SK-N-SH (cell line): ENCODE data around the gene FARSA. TPM values are rescaled to one million over a fixed set of nuclear protein-coding genes. Genes with fewer than 3 reads are reported as not detected.

ENCODE experiments used
- CTCF ChIA-PET: fragments of 300-600, 350-600 bp; formaldehyde crosslinking; extraction: SDS; loops from one replicate; lab custom pipeline; 2021; lab: Yijun Ruan, JAX
- POLR2A ChIA-PET: fragments of 350-600 bp; sonication (Branson Sonifier 250); formaldehyde crosslinking; extraction: SDS; loops from one replicate; lab custom pipeline; 2020; ENCODE audit warnings: antibody characterized with exemption, inconsistent platforms; lab: Yijun Ruan, JAX
- DNase-seq: peaks from one replicate; pipeline ENCODE4 v3.0.0; 2012
- H2AFZ ChIP-seq: fragments of 200-600 bp; sonication (generic); 2 replicates; pipeline ENCODE4 v1.8.1; 2016; ENCODE audit warnings: antibody characterized with exemption, mild to moderate bottlenecking, low read depth
- H3F3A ChIP-seq: fragments of 200-600 bp; sonication (generic); replicated peaks from 2 replicates; pipeline ENCODE3; 2016; ENCODE audit warnings: antibody characterized with exemption, mild to moderate bottlenecking; ENCODE audit not compliant: insufficient read depth
- H3K27ac ChIP-seq, 2 experiments: fragments of 200-500 bp in 1 of 2; fragments of 200-600 bp in 1 of 2; sonication (Bioruptor generic) in 1 of 2; sonication (generic), shearing (Covaris generic) in 1 of 2; 2 replicates each; pipeline versions ENCODE4 v1.5.1 to v1.6.1; 2014 to 2016; ENCODE audit warnings: low read depth in 2 of 2, inconsistent platforms in 1 of 2, low read length in 1 of 2, mild to moderate bottlenecking in 1 of 2, mixed read lengths in 1 of 2
- H3K27me3 ChIP-seq: fragments of 200-600 bp; sonication (generic), shearing (Covaris generic); 2 replicates; pipeline ENCODE4 v1.6.1; 2016; ENCODE audit warnings: mixed run types; ENCODE audit not compliant: insufficient read depth
- H3K36me3 ChIP-seq, 2 experiments: fragments of 200-500 bp in 1 of 2; fragments of 200-600 bp in 1 of 2; sonication (Bioruptor generic) in 1 of 2; sonication (generic) in 1 of 2; replicated peaks in 1 of 2; 2 replicates each; pipeline versions ENCODE3 to v1.5.1; 2014 to 2016; ENCODE audit warnings: low read length in 1 of 2, mild to moderate bottlenecking in 1 of 2; ENCODE audit not compliant: insufficient read depth in 2 of 2, control insufficient read depth in 1 of 2
- H3K4me1 ChIP-seq, 2 experiments: fragments of 200-500 bp in 1 of 2; fragments of 200-600 bp in 1 of 2; sonication (Bioruptor generic) in 1 of 2; sonication (generic), shearing (Covaris generic) in 1 of 2; 2 replicates each; pipeline versions ENCODE4 v1.5.1 to v1.6.1; 2014 to 2016; ENCODE audit warnings: low read depth in 1 of 2, low read length in 1 of 2, mixed run types in 1 of 2; ENCODE audit not compliant: insufficient read depth in 2 of 2, control insufficient read depth in 1 of 2
- H3K4me2 ChIP-seq: fragments of 200-600 bp; sonication (generic), shearing (Covaris generic); 2 replicates; pipeline ENCODE4 v1.6.1; 2017; ENCODE audit warnings: mixed run types
- H3K4me3 ChIP-seq, 2 experiments: fragments of 200-500 bp in 1 of 2; fragments of 200-600 bp in 1 of 2; sonication (Bioruptor generic) in 1 of 2; sonication (generic), shearing (Covaris generic) in 1 of 2; 2 replicates each; pipeline versions ENCODE4 v1.5.1 to v1.8.1; 2014 to 2016; ENCODE audit warnings: low read depth in 2 of 2, inconsistent platforms in 1 of 2, low read length in 1 of 2, mild to moderate bottlenecking in 1 of 2, mixed read lengths in 1 of 2, moderate library complexity in 1 of 2
- H3K79me2 ChIP-seq: fragments of 200-600 bp; sonication (generic); 2 replicates; pipeline ENCODE4 v1.8.1; 2017; ENCODE audit warnings: mild to moderate bottlenecking; ENCODE audit not compliant: insufficient read depth
- H3K9ac ChIP-seq: fragments of 200-600 bp; sonication (generic); 2 replicates; pipeline ENCODE4 v1.6.1; 2017; ENCODE audit warnings: mixed run types
- H3K9me2 ChIP-seq: fragments of 200-600 bp; sonication (generic); 2 replicates; pipeline ENCODE4 v1.6.1; 2017; ENCODE audit warnings: mixed run types
- H3K9me3 ChIP-seq: fragments of 200-600 bp; sonication (generic); 2 replicates; pipeline ENCODE4 v1.6.1; 2017; ENCODE audit warnings: mixed run types, mild to moderate bottlenecking, moderate library complexity
- H4K20me1 ChIP-seq: fragments of 200-600 bp; sonication (generic); 2 replicates; pipeline ENCODE4 v1.6.1; 2017; ENCODE audit warnings: mild to moderate bottlenecking, mixed run types; ENCODE audit not compliant: insufficient read depth
- CHD2 ChIP-seq: fragments of 150-350 bp; IDR thresholded peaks from 2 replicates; pipeline ENCODE4 v1.6.1; 2018; ENCODE audit warnings: low read length; ENCODE audit not compliant: partially characterized antibody
- CTCF ChIP-seq: fragments of 200-600 bp; sonication (generic); IDR thresholded peaks from 2 replicates; pipeline ENCODE4 v1.6.1; 2017; ENCODE audit warnings: antibody characterized with exemption, mild to moderate bottlenecking, moderate library complexity
- EP300 ChIP-seq, 2 experiments: IDR thresholded peaks; 2 replicates each; pipeline versions ENCODE4 v1.4.0 to v1.6.1; 2012; ENCODE audit warnings: borderline replicate concordance in 1 of 2, low read depth in 1 of 2, low read length in 1 of 2
- EZH2phosphoT487 ChIP-seq: fragments of 200-600 bp; sonication (generic); IDR thresholded peaks from 2 replicates; pipeline ENCODE4 v1.6.1; 2017; ENCODE audit warnings: low read depth, mixed run types, mild to moderate bottlenecking, antibody characterized with exemption, moderate library complexity, borderline replicate concordance
- FOXM1 ChIP-seq: IDR thresholded peaks from 2 replicates; pipeline ENCODE4 v1.4.0; 2012; ENCODE audit warnings: low read depth, mild to moderate bottlenecking
- GABPA ChIP-seq: IDR thresholded peaks from 2 replicates; pipeline ENCODE4 v1.4.0; 2012; ENCODE audit warnings: low read depth, mild to moderate bottlenecking
- GATA2 ChIP-seq: sonication (generic); formaldehyde crosslinking; IDR thresholded peaks from 2 replicates; pipeline ENCODE4 v1.5.0; 2020; ENCODE audit warnings: mild to moderate bottlenecking, missing genetic modification reagents
- MAX ChIP-seq: IDR thresholded peaks from 2 replicates; pipeline ENCODE4 v1.4.0; 2012; ENCODE audit warnings: low read depth
- MXI1 ChIP-seq: IDR thresholded peaks from 2 replicates; pipeline ENCODE4 v1.6.1; 2012; ENCODE audit warnings: mild to moderate bottlenecking, low read depth, low read length, improper control_type of control experiment
- NFIC ChIP-seq: IDR thresholded peaks from 2 replicates; pipeline ENCODE4 v1.4.0; 2012; ENCODE audit warnings: borderline replicate concordance
- PBX3 ChIP-seq: IDR thresholded peaks from 2 replicates; pipeline ENCODE4; 2012
- POLR2AphosphoS5 ChIP-seq: IDR thresholded peaks from 2 replicates; pipeline ENCODE4 v1.6.1; 2012; ENCODE audit warnings: low read depth, low read length
- SIN3A ChIP-seq: IDR thresholded peaks from 2 replicates; pipeline ENCODE4 v1.6.1; 2012; ENCODE audit warnings: low read depth, mild to moderate bottlenecking, low read length, moderate library complexity, borderline replicate concordance
- SMC3 ChIP-seq: IDR thresholded peaks from 2 replicates; pipeline ENCODE4 v1.6.1; 2012; ENCODE audit warnings: low read depth, low read length, improper control_type of control experiment
- TAF1 ChIP-seq: IDR thresholded peaks from 2 replicates; pipeline ENCODE4 v1.6.1; 2012; ENCODE audit warnings: low read depth, mild to moderate bottlenecking, low read length, moderate library complexity, borderline replicate concordance
- TEAD4 ChIP-seq: IDR thresholded peaks from 2 replicates; pipeline ENCODE4 v1.4.0; 2012; ENCODE audit warnings: mild to moderate bottlenecking, borderline replicate concordance; ENCODE audit not compliant: insufficient read depth
- WGBS: methylation state at CpG from one replicate; pipeline ENCODE4 v1.1.6; 2017; ENCODE audit warnings: low lambda C conversion rate; 5-methylcytosine and 5-hydroxymethylcytosine counted together
- polyA plus RNA-seq, 3 experiments: library from polyadenylated mRNA; depleted of rRNA; stranded (reverse); fragments of >200 nt; gene quantifications; 2 replicates each; pipeline ENCODE4 v1.2.3, GENCODE V29; 2012

FARSA gene
- polyA plus RNA-seq, 1 of the 3 experiments (the other 2 are of a cell fraction), result 170 TPM

GRCh38 chr19:12949363-12950283 lies 16.1 kb upstream of the FARSA start (continued):
- no peak for TF ChIP-seq TEAD4
- TF ChIP-seq GABPA, result no peak
- no peak for TF ChIP-seq SIN3A
- no peak for TF ChIP-seq EP300 (IDR thresholded peaks at IDR 0.05; ENCODE audit: borderline replicate concordance in 1 of 2, low read depth in 1 of 2, low read length in 1 of 2)
- TF ChIP-seq MAX, result no peak
- TF ChIP-seq TAF1, result no peak
- no peak for TF ChIP-seq CHD2
- TF ChIP-seq FOXM1, result no peak
- TF ChIP-seq, all 33 proteins: peak for 0

GRCh38 chr19:12948612-12949362 lies 15.3 kb upstream of the FARSA start:
- POLR2A ChIA-PET, result interaction anchor here (0.9 to 1.6 kb wide), 2 partner anchors 11 to 15 kb away, joined by 3 to 7 read pairs; partner anchors contain the start of genes CALR and FARSA
- Histone ChIP-seq H3K36me3 (peaks cover 39 to 48% of the 10 kb centered on the region in 2 experiments), H3K9ac (no peak overlapping the region), H3K27ac (no peak overlapping the region; a peak in 1 of 4 replicates), H4K20me1 (peaks cover 9% of the 10 kb centered on the region), H3K4me3 (no peak overlapping the region), H2AFZ (no peak overlapping the region), H3K9me2 (no peaks in the 10 kb centered on the region), H3K4me2 (no peak overlapping the region), H3F3A (peaks cover 55% of the 10 kb centered on the region), H3K4me1 (peaks cover 19 to 31% of the 10 kb centered on the region in 2 experiments), H3K27me3 (no peaks in the 10 kb centered on the region), H3K9me3 (no peaks in the 10 kb centered on the region), H3K79me2 (peaks cover 50% of the 10 kb centered on the region)
- 90% methylated on average over 18 of the region's 30 CpGs for WGBS
- TF ChIP-seq CHD2 (no peak), CTCF (no peak), EZH2phosphoT487 (no peak), MXI1 (no peak), NFIC (no peak), GABPA (no peak), PBX3 (no peak), SMC3 (no peak), GATA2 (CRISPR knock-in tag) (no peak), POLR2AphosphoS5 (no peak), MAX (no peak), FOXM1 (no peak)
- CTCF ChIA-PET, result interaction anchor here (1.3 to 2.1 kb wide), 4 partner anchors 17 to 145 kb away, joined by 4 to 20 read pairs (median 6); no protein-coding TSS in a partner anchor
- DNase-seq, result no peak
